K562 (cell line): ENCODE measurements around the gene THAP12. TPM values are rescaled to one million over a fixed set of nuclear protein-coding genes. Genes with fewer than 3 reads are reported as not detected.

ENCODE experiments used
- ATAC-seq: fragments of 200-7000 bp; cut with Tn5 transposase; 3 replicates; pipeline ENCODE4 v1.9.1; 2020; ENCODE audit warnings: moderate library complexity
- BruUV-seq: library from RNA; stranded (reverse); fragments of 400-500 nt; replicated peaks from 2 replicates; lab custom pipeline; 2021; lab: Mats Ljungman, UMichigan
- CTCF ChIA-PET: fragments of 300-600 bp; formaldehyde crosslinking; extraction: SDS; loops from one replicate; lab custom pipeline; 2021; ENCODE audit warnings: low intra/inter-chr PET ratio; lab: Yijun Ruan, JAX
- POLR2A ChIA-PET: fragments of 300-600, 350-650 bp; sonication (Branson Sonifier 250); formaldehyde crosslinking; extraction: SDS; loops from one replicate; lab custom pipeline; 2021; ENCODE audit warnings: antibody characterized with exemption, inconsistent platforms; lab: Yijun Ruan, JAX
- DNase-seq, 4 experiments: peaks; one replicate each; pipeline versions ENCODE4 v3.0.0 to v3.0.0-alpha.2; 2011 to 2018; ENCODE audit warnings: low spot score in 3 of 4, mixed read lengths in 3 of 4; ENCODE audit errors: extremely low read depth in 1 of 4
- FAIRE-seq: peaks from 2 replicates; lab custom pipeline; 2011; peaks lifted over from hg19 to GRCh38; lab: Jason Lieb, UNC
- H2AFZ ChIP-seq: 2 replicates; pipeline ENCODE4 v1.6.0; 2011; ENCODE audit warnings: low read depth, low read length, control low read depth, inconsistent platforms
- H3K27ac ChIP-seq: fragments of 200-600 bp; 3 replicates; pipeline ENCODE4 v1.8.0; 2011; ENCODE audit warnings: low read depth, mild to moderate bottlenecking, control low read depth, inconsistent platforms, low read length, moderate library complexity, mixed read lengths; ENCODE audit errors: extremely low read depth
- H3K27me3 ChIP-seq, 2 experiments: fragments of 300-600 bp in 1 of 2; 2 replicates in 1 of 2; 3 replicates in 1 of 2; pipeline versions ENCODE4 v1.6.0 to v1.8.0; 2011; ENCODE audit warnings: inconsistent platforms in 2 of 2, low read length in 2 of 2, mild to moderate bottlenecking in 1 of 2, mixed read lengths in 1 of 2, moderate library complexity in 1 of 2; ENCODE audit not compliant: control insufficient read depth in 2 of 2, insufficient read depth in 2 of 2
- H3K36me3 ChIP-seq: fragments of 300-600 bp; 3 replicates; pipeline ENCODE4 v1.8.0; 2011; ENCODE audit warnings: mild to moderate bottlenecking, low read length, inconsistent platforms; ENCODE audit not compliant: control insufficient read depth, insufficient read depth
- H3K4me1 ChIP-seq, 2 experiments: fragments of 200-600 bp in 1 of 2; replicated peaks in 1 of 2; 2 replicates in 1 of 2; 3 replicates in 1 of 2; pipeline versions ENCODE4 v1.5.1 to v1.8.0; 2011; ENCODE audit warnings: inconsistent platforms in 2 of 2, low read length in 2 of 2, mild to moderate bottlenecking in 1 of 2, mixed read lengths in 1 of 2, moderate library complexity in 1 of 2; ENCODE audit not compliant: control insufficient read depth in 2 of 2, insufficient read depth in 2 of 2
- H3K4me2 ChIP-seq: 2 replicates; pipeline ENCODE4 v1.6.1; 2011; ENCODE audit warnings: low read length, control low read depth, inconsistent platforms, mixed read lengths; ENCODE audit not compliant: insufficient read depth
- H3K4me3 ChIP-seq: fragments of 200-600 bp; sonication (generic), shearing (Covaris generic); 2 replicates; pipeline ENCODE4 v1.5.1; 2016; ENCODE audit warnings: control low read depth, inconsistent platforms
- H3K79me2 ChIP-seq: fragments of 200-600 bp; 3 replicates; pipeline ENCODE4 v1.8.0; 2011; ENCODE audit warnings: low read length, inconsistent platforms; ENCODE audit not compliant: control insufficient read depth, insufficient read depth
- H3K9ac ChIP-seq, 2 experiments: 2 replicates each; pipeline versions ENCODE4 v1.6.0 to v1.6.1; 2011; ENCODE audit warnings: low read depth in 2 of 2, low read length in 2 of 2, control low read depth in 1 of 2, inconsistent platforms in 1 of 2, mild to moderate bottlenecking in 1 of 2, mixed read lengths in 1 of 2; ENCODE audit not compliant: insufficient read depth in 1 of 2
- H3K9me1 ChIP-seq: one replicate; pipeline ENCODE4 v1.6.0; 2011; ENCODE audit warnings: inconsistent platforms, mild to moderate bottlenecking, low read length, moderate library complexity; ENCODE audit not compliant: control insufficient read depth, insufficient read depth
- H3K9me3 ChIP-seq: replicated peaks from 2 replicates; pipeline ENCODE4 v1.5.1; 2011; ENCODE audit warnings: low read depth, low read length, inconsistent platforms; ENCODE audit not compliant: control insufficient read depth, insufficient read depth
- H4K20me1 ChIP-seq: replicated peaks from 2 replicates; pipeline ENCODE4 v1.6.1; 2011; ENCODE audit warnings: low read length, inconsistent platforms, mixed read lengths; ENCODE audit not compliant: control insufficient read depth, insufficient read depth
- CBX3 ChIP-seq, 2 experiments: IDR thresholded peaks; 1 replicate in 1 of 2; 2 replicates in 1 of 2; pipeline ENCODE4 v1.6.1; 2012; ENCODE audit warnings: inconsistent platforms in 2 of 2, low read length in 2 of 2, borderline replicate concordance in 1 of 2, control low read depth in 1 of 2
- CBX5 ChIP-seq: IDR thresholded peaks from 2 replicates; pipeline ENCODE4 v1.6.1; 2014; ENCODE audit warnings: low read depth, borderline replicate concordance
- KLF10 ChIP-seq: fragments of 250-450 bp; sonication (Bioruptor Pico); IDR thresholded peaks from 2 replicates; pipeline ENCODE4 v1.6.1; 2021; ENCODE audit warnings: matching md5 sums
- TRIM24 ChIP-seq, 2 experiments: fragments of 450-650 bp; IDR thresholded peaks; 2 replicates each; pipeline ENCODE4 v1.6.1; 2016
- TRIM28 ChIP-seq: fragments of 450-650 bp; IDR thresholded peaks from 2 replicates; pipeline ENCODE4 v1.6.1; 2017
- ZFP36 ChIP-seq: fragments of 150-350 bp; IDR thresholded peaks from 2 replicates; pipeline ENCODE4 v1.6.1; 2018; ENCODE audit warnings: low read length, low read depth; ENCODE audit not compliant: partially characterized antibody
- ZNF197 ChIP-seq: fragments of 200-800 bp; sonication (Bioruptor generic); IDR thresholded peaks from 2 replicates; pipeline ENCODE4 v1.6.1; 2016; ENCODE audit warnings: low read depth, missing genetic modification characterization, missing compliant biosample characterization
- ZNF224 ChIP-seq: sonication (generic); formaldehyde crosslinking; IDR thresholded peaks from 2 replicates; pipeline ENCODE4 v1.8.0; 2022; ENCODE audit warnings: mild to moderate bottlenecking, missing genetic modification reagents
- ZNF431 ChIP-seq: sonication (generic); formaldehyde crosslinking; IDR thresholded peaks from 2 replicates; pipeline ENCODE4 v1.8.0; 2022; ENCODE audit warnings: mild to moderate bottlenecking, missing genetic modification reagents
- WGBS: fragments of 100-300 bp; shearing (Covaris generic); methylation state at CpG from one replicate; pipeline ENCODE4 v1.1.6; 2016; ENCODE audit warnings: low coverage, mixed read lengths; ENCODE audit not compliant: insufficient coverage; ENCODE audit errors: missing lambda C conversion rate; 5-methylcytosine and 5-hydroxymethylcytosine counted together
- in situ Hi-C: fragments of 300-500 bp; cut with MboI; formaldehyde crosslinking; loops from 4 replicates; pipeline ENCODE4 v1.15.0; 2018; ENCODE audit warnings: inconsistent platforms, mixed read lengths
- intact Hi-C: fragments of 100-400 bp; cut with micrococcal nuclease; formaldehyde crosslinking; loops from 2 replicates; pipeline ENCODE4 v1.14.2; 2022
- polyA plus RNA-seq, 8 experiments: library from polyadenylated mRNA; depleted of rRNA in 4 of 8; stranded (reverse) in 5 of 8; unstranded in 3 of 8; fragments of >200 nt; fragmentation: Nextera tagmentation in 2 of 8; fragmentation: Illumina TruSeq in 1 of 8; extraction: Ambion mirVana in 2 of 8; extraction: Trizol in 1 of 8; gene quantifications; 2 replicates each; pipeline versions ENCODE4 v1.2.1 to v1.2.3, GENCODE V29; 2011 to 2014; ENCODE audit warnings: inconsistent platforms in 1 of 8, missing spikeins in 1 of 8
- total RNA-seq, 7 experiments: library from RNA; depleted of rRNA in 6 of 7; stranded (reverse); fragments of >200 nt in 6 of 7; fragmentation: Illumina TruSeq in 2 of 7; extraction: Trizol in 2 of 7; gene quantifications; 2 replicates each; pipeline versions ENCODE4 v1.2.1 to v1.2.3, GENCODE V29; 2011 to 2021; ENCODE audit warnings: low replicate concordance in 1 of 7
- TF ChIP-seq, protein P1 (sequence below): fragments of 450-650 bp; IDR thresholded peaks from 2 replicates; pipeline ENCODE4 v1.6.1; 2018; ENCODE audit not compliant: partially characterized antibody
- TF ChIP-seq, protein P2 (sequence below): fragments of 450-650 bp; formaldehyde crosslinking; IDR thresholded peaks from 2 replicates; pipeline ENCODE4 v1.4.0; 2022; ENCODE audit warnings: mild to moderate bottlenecking, moderate library complexity

Gene THAP12
- total and polyA plus RNA-seq, 9 of the 15 experiments (the other 6 are each of a cell fraction or from before 2014, with no cell fraction given): 28.1 to 103 (median 57.8) TPM

DNA sequence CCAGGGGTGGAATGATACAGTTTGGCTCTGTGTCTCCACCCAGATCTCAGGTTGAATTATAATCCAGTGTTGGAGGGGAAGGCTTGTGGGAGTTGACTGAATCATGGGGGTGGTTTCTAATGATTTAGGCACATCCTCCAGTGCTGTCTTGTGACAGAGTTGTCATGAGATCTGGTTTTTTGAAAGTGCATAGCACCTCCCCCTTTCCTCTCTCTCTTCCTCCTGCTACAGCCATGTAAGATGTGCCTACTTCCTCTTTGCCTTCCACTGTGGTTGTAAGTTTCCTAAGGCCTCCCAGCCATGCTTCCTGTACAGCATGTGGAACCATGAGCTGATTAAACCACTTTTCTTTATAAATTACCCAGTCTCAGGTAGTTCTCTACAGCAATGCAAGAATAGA lies 45.1 kb downstream of the THAP12 start:
- CTCF ChIA-PET: no interaction called here
- FAIRE-seq (no peak), DNase-seq (no peak), ATAC-seq (no peak)
- H3K79me2 ChIP-seq: no peaks in the 10 kb centered on the region
- POLR2A ChIA-PET: no interaction called here
- peaks cover 8% of the 10 kb centered on the region for H3K9me3 ChIP-seq
- no peak overlapping the region for H3K9ac ChIP-seq
- no peaks in the 10 kb centered on the region for H3K36me3 ChIP-seq
- TF ChIP-seq ZNF224 (CRISPR knock-in tag) (no peak), ZNF431 (CRISPR knock-in tag) (peak; percentile 79; the same call in 1 of the 2 replicates)
- in situ Hi-C loops (no loop called here), intact Hi-C loops (no loop called here)
- no peaks in the 10 kb centered on the region for H4K20me1 ChIP-seq
- H3K9me1 ChIP-seq: no peaks in the 10 kb centered on the region
- no peak overlapping the region for H3K4me3 ChIP-seq
- no peak overlapping the region for H3K4me2 ChIP-seq
- H3K27ac ChIP-seq: no peak overlapping the region
- H3K4me1 ChIP-seq: no peaks in the 10 kb centered on the region; a peak in 1 of 5 replicates
- H3K27me3 ChIP-seq: peaks cover 0 to under 1% of the 10 kb centered on the region in 2 experiments; a peak in 1 of 5 replicates
- no peak overlapping the region for H2AFZ ChIP-seq
- no TSS peak for BruUV-seq

DNA sequence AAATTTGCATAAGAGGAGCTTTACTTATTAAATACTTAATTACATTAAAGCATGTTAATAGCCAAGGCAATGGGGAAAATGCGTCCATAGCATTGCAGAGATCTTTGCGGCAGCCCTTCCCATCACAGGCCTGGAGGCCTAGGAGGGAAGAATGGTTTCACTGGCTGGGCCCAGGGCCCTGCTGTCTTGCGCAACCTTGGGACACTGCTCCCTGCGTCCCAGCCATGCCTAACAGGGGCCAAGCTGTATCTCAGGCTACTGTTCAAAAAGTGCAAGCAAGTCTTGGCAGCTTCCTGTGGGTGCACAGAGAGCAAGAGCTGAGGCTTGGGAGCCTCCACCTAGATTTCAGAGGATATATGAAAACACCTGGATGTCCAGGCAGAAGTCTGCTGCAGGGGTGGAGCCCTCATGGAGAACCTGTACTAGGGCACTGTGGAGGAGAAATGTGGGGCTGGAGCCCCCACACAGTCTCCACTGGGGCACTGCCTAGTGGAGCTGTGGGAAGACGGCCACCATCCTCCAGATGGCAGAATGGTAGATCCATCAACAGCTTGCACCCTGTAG lies 46.0 kb downstream of the THAP12 start:
- BruUV-seq: no TSS peak
- ChIA-PET CTCF (no interaction called here), POLR2A (no interaction called here)
- Histone ChIP-seq H3K9me3 (peaks cover 8% of the 10 kb centered on the region), H2AFZ (no peak overlapping the region), H3K79me2 (no peaks in the 10 kb centered on the region), H3K4me3 (no peak overlapping the region), H3K4me1 (no peaks in the 10 kb centered on the region; a peak in 1 of 5 replicates), H3K4me2 (no peak overlapping the region), H3K27ac (no peak overlapping the region), H4K20me1 (no peaks in the 10 kb centered on the region), H3K9me1 (no peaks in the 10 kb centered on the region), H3K9ac (no peak overlapping the region), H3K27me3 (peaks cover 0 to 10% of the 10 kb centered on the region in 2 experiments; a peak in 2 of 5 replicates), H3K36me3 (no peaks in the 10 kb centered on the region)
- FAIRE-seq: no peak
- ATAC-seq: no peak
- in situ Hi-C loops: no loop called here
- intact Hi-C loops: no loop called here
- no peak for DNase-seq
- WGBS: 36% methylated on average over 5 of the region's 5 CpGs
- TF ChIP-seq ZFP36: peak; percentile 51
- no peak for TF ChIP-seq ZNF197
- TF ChIP-seq TRIM24 (IDR thresholded peaks at IDR 0.05): peak; percentile 68 to 74; a peak in 2 of 4 replicates
- TF ChIP-seq, protein P1, sequence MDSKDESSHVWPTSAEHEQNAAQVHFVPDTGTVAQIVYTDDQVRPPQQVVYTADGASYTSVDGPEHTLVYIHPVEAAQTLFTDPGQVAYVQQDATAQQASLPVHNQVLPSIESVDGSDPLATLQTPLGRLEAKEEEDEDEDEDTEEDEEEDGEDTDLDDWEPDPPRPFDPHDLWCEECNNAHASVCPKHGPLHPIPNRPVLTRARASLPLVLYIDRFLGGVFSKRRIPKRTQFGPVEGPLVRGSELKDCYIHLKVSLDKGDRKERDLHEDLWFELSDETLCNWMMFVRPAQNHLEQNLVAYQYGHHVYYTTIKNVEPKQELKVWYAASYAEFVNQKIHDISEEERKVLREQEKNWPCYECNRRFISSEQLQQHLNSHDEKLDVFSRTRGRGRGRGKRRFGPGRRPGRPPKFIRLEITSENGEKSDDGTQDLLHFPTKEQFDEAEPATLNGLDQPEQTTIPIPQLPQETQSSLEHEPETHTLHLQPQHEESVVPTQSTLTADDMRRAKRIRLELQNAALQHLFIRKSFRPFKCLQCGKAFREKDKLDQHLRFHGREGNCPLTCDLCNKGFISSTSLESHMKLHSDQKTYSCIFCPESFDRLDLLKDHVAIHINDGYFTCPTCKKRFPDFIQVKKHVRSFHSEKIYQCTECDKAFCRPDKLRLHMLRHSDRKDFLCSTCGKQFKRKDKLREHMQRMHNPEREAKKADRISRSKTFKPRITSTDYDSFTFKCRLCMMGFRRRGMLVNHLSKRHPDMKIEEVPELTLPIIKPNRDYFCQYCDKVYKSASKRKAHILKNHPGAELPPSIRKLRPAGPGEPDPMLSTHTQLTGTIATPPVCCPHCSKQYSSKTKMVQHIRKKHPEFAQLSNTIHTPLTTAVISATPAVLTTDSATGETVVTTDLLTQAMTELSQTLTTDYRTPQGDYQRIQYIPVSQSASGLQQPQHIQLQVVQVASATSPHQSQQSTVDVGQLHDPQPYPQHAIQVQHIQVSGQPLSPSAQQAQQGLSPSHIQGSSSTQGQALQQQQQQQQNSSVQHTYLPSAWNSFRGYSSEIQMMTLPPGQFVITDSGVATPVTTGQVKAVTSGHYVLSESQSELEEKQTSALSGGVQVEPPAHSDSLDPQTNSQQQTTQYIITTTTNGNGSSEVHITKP: no peak
- peak in 1 of 2 experiments; percentile 83; a peak in 2 of 3 replicates for TF ChIP-seq CBX3 (IDR thresholded peaks at IDR 0.05; ENCODE audit: borderline replicate concordance in 1 of 2, low read length in 2 of 2)
- TF ChIP-seq, protein P2, sequence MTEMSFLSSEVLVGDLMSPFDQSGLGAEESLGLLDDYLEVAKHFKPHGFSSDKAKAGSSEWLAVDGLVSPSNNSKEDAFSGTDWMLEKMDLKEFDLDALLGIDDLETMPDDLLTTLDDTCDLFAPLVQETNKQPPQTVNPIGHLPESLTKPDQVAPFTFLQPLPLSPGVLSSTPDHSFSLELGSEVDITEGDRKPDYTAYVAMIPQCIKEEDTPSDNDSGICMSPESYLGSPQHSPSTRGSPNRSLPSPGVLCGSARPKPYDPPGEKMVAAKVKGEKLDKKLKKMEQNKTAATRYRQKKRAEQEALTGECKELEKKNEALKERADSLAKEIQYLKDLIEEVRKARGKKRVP (CRISPR knock-in tag): no peak
- TF ChIP-seq CBX5: peak; percentile 86
- peak; percentile 87 for TF ChIP-seq TRIM28
- TF ChIP-seq KLF10 (CRISPR knock-in tag): no peak
